NT2/D1 (cell line): ENCODE data around the gene CACNA2D2.

Experiments
- SUZ12 ChIP-seq: IDR thresholded peaks from 2 replicates; pipeline ENCODE4 v1.6.1; 2011; ENCODE audit not compliant: insufficient read length, insufficient read depth; ENCODE audit errors: extremely low read depth
- YY1 ChIP-seq: IDR thresholded peaks from 2 replicates; pipeline ENCODE4 v1.6.1; 2011; ENCODE audit not compliant: insufficient read length, insufficient read depth
- ZNF274 ChIP-seq: IDR thresholded peaks from 2 replicates; pipeline ENCODE4 v1.6.1; 2011; ENCODE audit warnings: mild to moderate bottlenecking, low read depth, low read length

DNA sequence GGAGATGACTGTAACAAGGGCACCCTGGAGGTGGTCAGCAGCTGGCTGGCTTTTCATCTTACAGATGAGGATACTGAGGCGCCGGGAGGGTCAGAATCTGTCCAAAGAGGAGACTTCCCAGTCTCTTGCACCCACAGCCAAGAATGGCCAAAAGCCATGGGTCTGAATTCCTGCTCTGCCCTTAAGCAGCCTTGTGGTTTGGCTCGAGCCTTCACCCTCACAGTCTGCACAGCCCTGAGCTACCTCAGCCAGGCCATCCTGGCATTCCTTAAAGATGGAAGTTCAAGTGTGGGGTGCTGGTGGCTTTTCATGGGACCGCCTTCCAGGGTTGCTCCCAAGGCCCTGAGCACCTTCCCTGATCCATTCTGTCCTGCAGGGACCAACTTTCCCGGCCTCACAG, 59.2 kb downstream of the CACNA2D2 start:
- no peak for TF ChIP-seq YY1
- TF ChIP-seq ZNF274, result no peak
- no peak for TF ChIP-seq SUZ12
